HEK293 (cell line): Measurements from ENCODE around the gene RSRC1.

Experiments
- BCL11A ChIP-seq: fragments of 450-650 bp; formaldehyde crosslinking; IDR thresholded peaks from 2 replicates; pipeline ENCODE4 v1.5.1; 2016; ENCODE audit warnings: low read depth, missing biosample characterization, missing genetic modification characterization
- BCL6B ChIP-seq: fragments of 450-650 bp; formaldehyde crosslinking; IDR thresholded peaks from 2 replicates; pipeline ENCODE4 v1.5.1; 2017; ENCODE audit warnings: missing biosample characterization, missing genetic modification characterization
- IKZF3 ChIP-seq: fragments of 450-650 bp; IDR thresholded peaks from 2 replicates; pipeline ENCODE4 v1.5.0; 2018; ENCODE audit warnings: missing biosample characterization, mild to moderate bottlenecking, missing genetic modification characterization, moderate library complexity
- TRIM28 ChIP-seq: IDR thresholded peaks from 2 replicates; pipeline ENCODE4 v1.6.1; 2011; ENCODE audit warnings: low read length, control low read depth, borderline replicate concordance
- ZBTB21 ChIP-seq: fragments of 450-650 bp; formaldehyde crosslinking; IDR thresholded peaks from 2 replicates; pipeline ENCODE4 v1.5.1; 2017; ENCODE audit warnings: missing biosample characterization, missing genetic modification characterization
- ZBTB44 ChIP-seq: fragments of 450-650 bp; IDR thresholded peaks from 2 replicates; pipeline ENCODE4 v1.5.1; 2018; ENCODE audit warnings: missing biosample characterization, mild to moderate bottlenecking, missing genetic modification characterization
- ZBTB48 ChIP-seq: fragments of 450-650 bp; formaldehyde crosslinking; IDR thresholded peaks from 2 replicates; pipeline ENCODE4 v1.5.1; 2016; ENCODE audit warnings: missing biosample characterization, missing genetic modification characterization
- ZBTB49 ChIP-seq: fragments of 450-650 bp; formaldehyde crosslinking; IDR thresholded peaks from 2 replicates; pipeline ENCODE4 v1.5.1; 2016; ENCODE audit warnings: missing biosample characterization, missing genetic modification characterization, low read depth
- ZBTB8A ChIP-seq: fragments of 450-650 bp; formaldehyde crosslinking; IDR thresholded peaks from 2 replicates; pipeline ENCODE4 v1.5.1; 2016; ENCODE audit warnings: missing biosample characterization, missing genetic modification characterization
- ZFP41 ChIP-seq: fragments of 450-650 bp; formaldehyde crosslinking; IDR thresholded peaks from 2 replicates; pipeline ENCODE4 v1.5.1; 2016; ENCODE audit warnings: missing biosample characterization, missing genetic modification characterization, borderline replicate concordance
- ZNF174 ChIP-seq: fragments of 450-650 bp; formaldehyde crosslinking; IDR thresholded peaks from 2 replicates; pipeline ENCODE4 v1.5.0; 2017; ENCODE audit warnings: missing biosample characterization, mild to moderate bottlenecking, missing genetic modification characterization
- ZNF19 ChIP-seq: fragments of 450-650 bp; formaldehyde crosslinking; IDR thresholded peaks from 2 replicates; pipeline ENCODE4; 2016; ENCODE audit warnings: missing biosample characterization, missing genetic modification characterization, low read depth
- ZNF2 ChIP-seq: fragments of 450-650 bp; formaldehyde crosslinking; IDR thresholded peaks from 2 replicates; pipeline ENCODE4 v1.5.1; 2016; ENCODE audit warnings: missing biosample characterization, missing genetic modification characterization
- ZNF214 ChIP-seq: fragments of 450-650 bp; formaldehyde crosslinking; IDR thresholded peaks from 2 replicates; pipeline ENCODE4 v1.5.1; 2017; ENCODE audit warnings: missing biosample characterization, mild to moderate bottlenecking, missing genetic modification characterization, borderline replicate concordance
- ZNF239 ChIP-seq: fragments of 450-650 bp; formaldehyde crosslinking; IDR thresholded peaks from 2 replicates; pipeline ENCODE4 v1.5.1; 2016; ENCODE audit warnings: missing biosample characterization, missing genetic modification characterization
- ZNF292 ChIP-seq: fragments of 450-650 bp; formaldehyde crosslinking; IDR thresholded peaks from 2 replicates; pipeline ENCODE4 v1.5.1; 2016; ENCODE audit warnings: low read depth, missing biosample characterization, missing genetic modification characterization, borderline replicate concordance
- ZNF302 ChIP-seq: fragments of 450-650 bp; formaldehyde crosslinking; IDR thresholded peaks from 2 replicates; pipeline ENCODE4 v1.5.1; 2016; ENCODE audit warnings: missing biosample characterization, missing genetic modification characterization, low read depth
- ZNF335 ChIP-seq: fragments of 450-650 bp; formaldehyde crosslinking; conservative IDR thresholded peaks from 2 replicates; pipeline ENCODE4 v1.5.1; 2016; ENCODE audit warnings: missing biosample characterization, missing genetic modification characterization
- ZNF549 ChIP-seq: fragments of 450-650 bp; IDR thresholded peaks from 2 replicates; pipeline ENCODE4 v1.5.1; 2018; ENCODE audit warnings: missing biosample characterization, missing genetic modification characterization, mild to moderate bottlenecking, inconsistent platforms, moderate library complexity
- ZNF555 ChIP-seq: fragments of 450-650 bp; formaldehyde crosslinking; conservative IDR thresholded peaks from 2 replicates; pipeline ENCODE4 v1.5.1; 2017; ENCODE audit warnings: missing biosample characterization, mild to moderate bottlenecking, missing genetic modification characterization, inconsistent platforms
- ZNF747 ChIP-seq: fragments of 450-650 bp; formaldehyde crosslinking; IDR thresholded peaks from 2 replicates; pipeline ENCODE4 v1.5.1; 2016; ENCODE audit warnings: missing biosample characterization, missing genetic modification characterization
- ZNF777 ChIP-seq: fragments of 450-650 bp; formaldehyde crosslinking; IDR thresholded peaks from 2 replicates; pipeline ENCODE4 v1.5.1; 2017; ENCODE audit warnings: missing biosample characterization, missing genetic modification characterization, borderline replicate concordance
- TF ChIP-seq, protein P1 (sequence below): fragments of 450-650 bp; formaldehyde crosslinking; IDR thresholded peaks from 2 replicates; pipeline ENCODE4 v1.5.1; 2016; ENCODE audit warnings: missing biosample characterization, missing genetic modification characterization, borderline replicate concordance
- TF ChIP-seq, protein P2 (sequence below): fragments of 450-650 bp; formaldehyde crosslinking; IDR thresholded peaks from 2 replicates; pipeline ENCODE4 v1.5.1; 2016; ENCODE audit warnings: missing biosample characterization, missing genetic modification characterization
- TF ChIP-seq, protein P3 (sequence below): fragments of 450-650 bp; formaldehyde crosslinking; IDR thresholded peaks from 2 replicates; pipeline ENCODE4 v1.5.1; 2016; ENCODE audit warnings: missing biosample characterization, missing genetic modification characterization
- TF ChIP-seq, protein P4 (sequence below): fragments of 450-650 bp; formaldehyde crosslinking; IDR thresholded peaks from 2 replicates; pipeline ENCODE4 v1.5.1; 2016; ENCODE audit warnings: missing biosample characterization, missing genetic modification characterization, borderline replicate concordance

The RSRC1 gene

GRCh38 chr3:158167737-158168557 lies 58.1 kb downstream of the RSRC1 start (continued):
- TF ChIP-seq ZNF549 (no peak), ZNF777 (no peak), ZNF239 (tag by site-specific recombination) (no peak), ZNF19 (tag by site-specific recombination) (no peak), ZBTB44 (tag by site-specific recombination) (0 out of 2 replicates have a peak, but pooled peaks have one; percentile 22), ZNF747 (tag by site-specific recombination) (no peak), ZBTB48 (tag by site-specific recombination) (peak; percentile 68), ZBTB49 (tag by site-specific recombination) (no peak), ZNF335 (0 out of 2 replicates have a peak, but pooled peaks have one; percentile 22), ZNF302 (no peak), ZBTB21 (tag by site-specific recombination) (peak; percentile 54; the same call in 1 of the 2 replicates), ZNF174 (no peak), TRIM28 (no peak; the same call in 1 of the 2 replicates), BCL6B (peak; percentile 37), IKZF3 (tag by site-specific recombination) (peak; percentile 74), ZNF214 (tag by site-specific recombination) (no peak), ZNF292 (no peak), ZBTB8A (tag by site-specific recombination) (no peak; the same call in none of the 2 replicates), ZFP41 (tag by site-specific recombination) (no peak), ZNF2 (no peak), ZNF555 (tag by site-specific recombination) (no peak), BCL11A (peak; percentile 72; the same call in 1 of the 2 replicates)
- TF ChIP-seq, protein P1, sequence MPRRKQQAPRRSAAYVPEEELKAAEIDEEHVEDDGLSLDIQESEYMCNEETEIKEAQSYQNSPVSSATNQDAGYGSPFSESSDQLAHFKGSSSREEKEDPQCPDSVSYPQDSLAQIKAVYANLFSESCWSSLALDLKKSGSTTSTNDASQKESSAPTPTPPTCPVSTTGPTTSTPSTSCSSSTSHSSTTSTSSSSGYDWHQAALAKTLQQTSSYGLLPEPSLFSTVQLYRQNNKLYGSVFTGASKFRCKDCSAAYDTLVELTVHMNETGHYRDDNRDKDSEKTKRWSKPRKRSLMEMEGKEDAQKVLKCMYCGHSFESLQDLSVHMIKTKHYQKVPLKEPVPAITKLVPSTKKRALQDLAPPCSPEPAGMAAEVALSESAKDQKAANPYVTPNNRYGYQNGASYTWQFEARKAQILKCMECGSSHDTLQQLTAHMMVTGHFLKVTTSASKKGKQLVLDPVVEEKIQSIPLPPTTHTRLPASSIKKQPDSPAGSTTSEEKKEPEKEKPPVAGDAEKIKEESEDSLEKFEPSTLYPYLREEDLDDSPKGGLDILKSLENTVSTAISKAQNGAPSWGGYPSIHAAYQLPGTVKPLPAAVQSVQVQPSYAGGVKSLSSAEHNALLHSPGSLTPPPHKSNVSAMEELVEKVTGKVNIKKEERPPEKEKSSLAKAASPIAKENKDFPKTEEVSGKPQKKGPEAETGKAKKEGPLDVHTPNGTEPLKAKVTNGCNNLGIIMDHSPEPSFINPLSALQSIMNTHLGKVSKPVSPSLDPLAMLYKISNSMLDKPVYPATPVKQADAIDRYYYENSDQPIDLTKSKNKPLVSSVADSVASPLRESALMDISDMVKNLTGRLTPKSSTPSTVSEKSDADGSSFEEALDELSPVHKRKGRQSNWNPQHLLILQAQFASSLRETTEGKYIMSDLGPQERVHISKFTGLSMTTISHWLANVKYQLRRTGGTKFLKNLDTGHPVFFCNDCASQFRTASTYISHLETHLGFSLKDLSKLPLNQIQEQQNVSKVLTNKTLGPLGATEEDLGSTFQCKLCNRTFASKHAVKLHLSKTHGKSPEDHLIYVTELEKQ (tag by site-specific recombination), result peak; percentile 61; the same call in 1 of the 2 replicates
- TF ChIP-seq, protein P2, sequence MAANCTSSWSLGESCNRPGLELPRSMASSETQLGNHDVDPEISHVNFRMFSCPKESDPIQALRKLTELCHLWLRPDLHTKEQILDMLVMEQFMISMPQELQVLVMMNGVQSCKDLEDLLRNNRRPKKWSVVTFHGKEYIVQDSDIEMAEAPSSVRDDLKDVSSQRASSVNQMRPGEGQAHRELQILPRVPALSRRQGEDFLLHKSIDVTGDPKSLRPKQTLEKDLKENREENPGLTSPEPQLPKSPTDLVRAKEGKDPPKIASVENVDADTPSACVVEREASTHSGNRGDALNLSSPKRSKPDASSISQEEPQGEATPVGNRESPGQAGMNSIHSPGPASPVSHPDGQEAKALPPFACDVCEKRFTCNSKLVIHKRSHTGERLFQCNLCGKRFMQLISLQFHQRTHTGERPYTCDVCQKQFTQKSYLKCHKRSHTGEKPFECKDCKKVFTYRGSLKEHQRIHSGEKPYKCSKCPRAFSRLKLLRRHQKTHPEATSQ (tag by site-specific recombination), result no peak
- TF ChIP-seq, protein P3, sequence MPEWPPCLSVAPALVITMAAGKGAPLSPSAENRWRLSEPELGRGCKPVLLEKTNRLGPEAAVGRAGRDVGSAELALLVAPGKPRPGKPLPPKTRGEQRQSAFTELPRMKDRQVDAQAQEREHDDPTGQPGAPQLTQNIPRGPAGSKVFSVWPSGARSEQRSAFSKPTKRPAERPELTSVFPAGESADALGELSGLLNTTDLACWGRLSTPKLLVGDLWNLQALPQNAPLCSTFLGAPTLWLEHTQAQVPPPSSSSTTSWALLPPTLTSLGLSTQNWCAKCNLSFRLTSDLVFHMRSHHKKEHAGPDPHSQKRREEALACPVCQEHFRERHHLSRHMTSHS (tag by site-specific recombination), result no peak
- TF ChIP-seq, protein P4, sequence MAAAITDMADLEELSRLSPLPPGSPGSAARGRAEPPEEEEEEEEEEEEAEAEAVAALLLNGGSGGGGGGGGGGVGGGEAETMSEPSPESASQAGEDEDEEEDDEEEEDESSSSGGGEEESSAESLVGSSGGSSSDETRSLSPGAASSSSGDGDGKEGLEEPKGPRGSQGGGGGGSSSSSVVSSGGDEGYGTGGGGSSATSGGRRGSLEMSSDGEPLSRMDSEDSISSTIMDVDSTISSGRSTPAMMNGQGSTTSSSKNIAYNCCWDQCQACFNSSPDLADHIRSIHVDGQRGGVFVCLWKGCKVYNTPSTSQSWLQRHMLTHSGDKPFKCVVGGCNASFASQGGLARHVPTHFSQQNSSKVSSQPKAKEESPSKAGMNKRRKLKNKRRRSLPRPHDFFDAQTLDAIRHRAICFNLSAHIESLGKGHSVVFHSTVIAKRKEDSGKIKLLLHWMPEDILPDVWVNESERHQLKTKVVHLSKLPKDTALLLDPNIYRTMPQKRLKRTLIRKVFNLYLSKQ (tag by site-specific recombination), result no peak
